Naive thymus-derived CD8-positive, alpha-beta T cell (primary cell): ENCODE data around the gene RRP1B. TPM values are rescaled to one million over a fixed set of nuclear protein-coding genes. Genes with fewer than 3 reads are reported as not detected.

Experiments used
- microRNA-seq: library from miRNA; unstranded; fragments of <30 nt; microRNA quantifications from one replicate; pipeline ENCODE4 v1.2.0, GENCODE V29; 2022; ENCODE audit warnings: borderline microRNAs expressed
- polyA plus RNA-seq, 3 donors: library from polyadenylated mRNA; unstranded; fragments of 300-500 nt; fragmentation: Illumina TruSeq; gene quantifications; one replicate each; pipeline ENCODE4 v1.2.3, GENCODE V29; 2021
- total RNA-seq, 8 experiments: library from RNA in 2 of 8; stranded (reverse) in 2 of 8; gene quantifications; one replicate each; pipeline ENCODE4 v1.2.3 and lab custom pipeline; 2021 to 2026

Gene RRP1B
- total and polyA plus RNA-seq, 5 experiments from 2014 or later, result 29.0 to 48.4 (median 39.6) TPM

Small RNAs within 50 kb of the gene (microRNA-seq; reads per million reads assigned to microRNA genes)
- not detected for gene MIR6070

Other genes with a start within 250 kb of the RRP1B start
- gene SIK1, start 232.4 kb upstream of the RRP1B start, total RNA-seq, result 1 to 10 TPM; 5.1 to 5.5 TPM
- gene SIK1, start 232.4 kb upstream of the RRP1B start, polyA plus RNA-seq, result 1 to 10 TPM in 1 of 3 donors, under 1 TPM in 1, not detected in 1; 0.57 to 1.4 TPM
- under 1 TPM; 0.66 to 0.68 TPM for gene HSF2BP, start 72 bp upstream of the RRP1B start, total RNA-seq
- under 1 TPM; 0.22 to 0.64 (median 0.29) TPM for gene HSF2BP, start 72 bp upstream of the RRP1B start, polyA plus RNA-seq
- gene PDXK, start 59.6 kb downstream of the RRP1B start, total RNA-seq, result 10 to 100 TPM; 56.3 to 60.6 TPM
- gene PDXK, start 59.6 kb downstream of the RRP1B start, polyA plus RNA-seq, result 10 to 100 TPM; 27.1 to 36.0 (median 29.6) TPM
- gene CSTB, start 116.7 kb downstream of the RRP1B start, total RNA-seq, result 10 to 100 TPM; 30.7 to 33.1 TPM
- 10 to 100 TPM; 54.9 to 67.4 (median 62.7) TPM for gene CSTB, start 116.7 kb downstream of the RRP1B start, polyA plus RNA-seq
- 10 to 100 TPM; 27.5 to 28.3 TPM for gene RRP1, start 130.0 kb downstream of the RRP1B start, total RNA-seq
- gene RRP1, start 130.0 kb downstream of the RRP1B start, polyA plus RNA-seq, result 10 to 100 TPM; 12.3 to 23.5 (median 14.8) TPM
- 10 to 100 TPM; 59.0 TPM for gene AGPAT3, start 205.7 kb downstream of the RRP1B start, total RNA-seq
- gene AGPAT3, start 205.7 kb downstream of the RRP1B start, polyA plus RNA-seq, result 10 to 100 TPM; 10.9 to 18.0 (median 13.2) TPM